SK-N-DZ (cell line): ENCODE results near the gene HBA2.
"Not testable (repeated sequence)": the region's sequence is repeated elsewhere in the genome, so short reads cannot be mapped to it uniquely, and the experiment has no call there.

ENCODE experiments used
- DNase-seq: peaks from one replicate; pipeline ENCODE4 v3.0.0-alpha.2; 2015; ENCODE audit warnings: low spot score

HBA2 gene

DNA sequence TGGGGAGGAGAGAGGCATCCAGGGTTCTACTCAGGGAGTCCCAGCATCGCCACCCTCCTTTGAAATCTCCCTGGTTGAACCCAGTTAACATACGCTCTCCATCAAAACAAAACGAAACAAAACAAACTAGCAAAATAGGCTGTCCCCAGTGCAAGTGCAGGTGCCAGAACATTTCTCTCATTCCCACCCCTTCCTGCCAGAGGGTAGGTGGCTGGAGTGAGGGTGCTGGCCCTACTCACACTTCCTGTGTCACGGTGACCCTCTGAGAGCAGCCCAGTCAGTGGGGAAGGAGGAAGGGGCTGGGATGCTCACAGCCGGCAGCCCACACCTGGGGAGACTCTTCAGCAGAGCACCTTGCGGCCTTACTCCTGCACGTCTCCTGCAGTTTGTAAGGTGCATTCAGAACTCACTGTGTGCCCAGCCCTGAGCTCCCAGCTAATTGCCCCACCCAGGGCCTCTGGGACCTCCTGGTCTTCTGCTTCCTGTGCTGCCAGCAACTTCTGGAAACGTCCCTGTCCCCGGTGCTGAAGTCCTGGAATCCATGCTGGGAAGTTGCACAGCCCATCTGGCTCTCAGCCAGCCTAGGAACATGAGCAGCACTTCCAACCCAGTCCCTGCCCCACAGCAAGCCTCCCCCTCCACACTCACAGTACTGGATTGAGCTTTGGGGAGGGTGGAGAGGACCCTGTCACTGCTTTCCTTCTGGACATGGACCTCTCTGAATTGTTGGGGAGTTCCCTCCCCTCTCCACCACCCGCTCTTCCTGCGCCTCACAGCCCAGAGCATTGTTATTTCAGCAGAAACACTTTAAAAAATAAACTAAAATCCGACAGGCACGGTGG, 1.5 kb downstream of the HBA2 start:
- not testable (repeated sequence) for DNase-seq

DNA sequence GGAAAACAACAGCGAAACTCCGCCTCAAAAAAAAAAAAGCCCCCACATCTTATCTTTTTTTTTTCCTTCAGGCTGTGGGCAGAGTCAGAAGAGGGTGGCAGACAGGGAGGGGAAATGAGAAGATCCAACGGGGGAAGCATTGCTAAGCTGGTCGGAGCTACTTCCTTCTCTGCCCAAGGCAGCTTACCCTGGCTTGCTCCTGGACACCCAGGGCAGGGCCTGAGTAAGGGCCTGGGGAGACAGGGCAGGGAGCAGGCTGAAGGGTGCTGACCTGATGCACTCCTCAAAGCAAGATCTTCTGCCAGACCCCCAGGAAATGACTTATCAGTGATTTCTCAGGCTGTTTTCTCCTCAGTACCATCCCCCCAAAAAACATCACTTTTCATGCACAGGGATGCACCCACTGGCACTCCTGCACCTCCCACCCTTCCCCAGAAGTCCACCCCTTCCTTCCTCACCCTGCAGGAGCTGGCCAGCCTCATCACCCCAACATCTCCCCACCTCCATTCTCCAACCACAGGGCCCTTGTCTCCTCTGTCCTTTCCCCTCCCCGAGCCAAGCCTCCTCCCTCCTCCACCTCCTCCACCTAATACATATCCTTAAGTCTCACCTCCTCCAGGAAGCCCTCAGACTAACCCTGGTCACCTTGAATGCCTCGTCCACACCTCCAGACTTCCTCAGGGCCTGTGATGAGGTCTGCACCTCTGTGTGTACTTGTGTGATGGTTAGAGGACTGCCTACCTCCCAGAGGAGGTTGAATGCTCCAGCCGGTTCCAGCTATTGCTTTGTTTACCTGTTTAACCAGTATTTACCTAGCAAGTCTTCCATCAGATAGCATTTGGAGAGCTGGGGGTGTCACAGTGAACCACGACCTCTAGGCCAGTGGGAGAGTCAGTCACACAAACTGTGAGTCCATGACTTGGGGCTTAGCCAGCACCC, 2.6 kb downstream of the HBA2 start:
- no peak for DNase-seq

DNA sequence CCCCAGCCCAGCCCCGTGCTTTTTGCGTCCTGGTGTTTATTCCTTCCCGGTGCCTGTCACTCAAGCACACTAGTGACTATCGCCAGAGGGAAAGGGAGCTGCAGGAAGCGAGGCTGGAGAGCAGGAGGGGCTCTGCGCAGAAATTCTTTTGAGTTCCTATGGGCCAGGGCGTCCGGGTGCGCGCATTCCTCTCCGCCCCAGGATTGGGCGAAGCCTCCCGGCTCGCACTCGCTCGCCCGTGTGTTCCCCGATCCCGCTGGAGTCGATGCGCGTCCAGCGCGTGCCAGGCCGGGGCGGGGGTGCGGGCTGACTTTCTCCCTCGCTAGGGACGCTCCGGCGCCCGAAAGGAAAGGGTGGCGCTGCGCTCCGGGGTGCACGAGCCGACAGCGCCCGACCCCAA, 3.3 kb downstream of the HBA2 start:
- DNase-seq = not testable (repeated sequence)

DNA sequence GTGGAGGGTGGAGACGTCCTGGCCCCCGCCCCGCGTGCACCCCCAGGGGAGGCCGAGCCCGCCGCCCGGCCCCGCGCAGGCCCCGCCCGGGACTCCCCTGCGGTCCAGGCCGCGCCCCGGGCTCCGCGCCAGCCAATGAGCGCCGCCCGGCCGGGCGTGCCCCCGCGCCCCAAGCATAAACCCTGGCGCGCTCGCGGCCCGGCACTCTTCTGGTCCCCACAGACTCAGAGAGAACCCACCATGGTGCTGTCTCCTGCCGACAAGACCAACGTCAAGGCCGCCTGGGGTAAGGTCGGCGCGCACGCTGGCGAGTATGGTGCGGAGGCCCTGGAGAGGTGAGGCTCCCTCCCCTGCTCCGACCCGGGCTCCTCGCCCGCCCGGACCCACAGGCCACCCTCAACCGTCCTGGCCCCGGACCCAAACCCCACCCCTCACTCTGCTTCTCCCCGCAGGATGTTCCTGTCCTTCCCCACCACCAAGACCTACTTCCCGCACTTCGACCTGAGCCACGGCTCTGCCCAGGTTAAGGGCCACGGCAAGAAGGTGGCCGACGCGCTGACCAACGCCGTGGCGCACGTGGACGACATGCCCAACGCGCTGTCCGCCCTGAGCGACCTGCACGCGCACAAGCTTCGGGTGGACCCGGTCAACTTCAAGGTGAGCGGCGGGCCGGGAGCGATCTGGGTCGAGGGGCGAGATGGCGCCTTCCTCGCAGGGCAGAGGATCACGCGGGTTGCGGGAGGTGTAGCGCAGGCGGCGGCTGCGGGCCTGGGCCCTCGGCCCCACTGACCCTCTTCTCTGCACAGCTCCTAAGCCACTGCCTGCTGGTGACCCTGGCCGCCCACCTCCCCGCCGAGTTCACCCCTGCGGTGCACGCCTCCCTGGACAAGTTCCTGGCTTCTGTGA, 4.1 kb downstream of the HBA2 start, which contains the start of gene HBA1:
Gene HBA1, plus strand, starts transcription at position 204 of the 906 bp plus-strand sequence. Its CDS starts 37 bp downstream, at position 241.
- DNase-seq = not testable (repeated sequence)

DNA sequence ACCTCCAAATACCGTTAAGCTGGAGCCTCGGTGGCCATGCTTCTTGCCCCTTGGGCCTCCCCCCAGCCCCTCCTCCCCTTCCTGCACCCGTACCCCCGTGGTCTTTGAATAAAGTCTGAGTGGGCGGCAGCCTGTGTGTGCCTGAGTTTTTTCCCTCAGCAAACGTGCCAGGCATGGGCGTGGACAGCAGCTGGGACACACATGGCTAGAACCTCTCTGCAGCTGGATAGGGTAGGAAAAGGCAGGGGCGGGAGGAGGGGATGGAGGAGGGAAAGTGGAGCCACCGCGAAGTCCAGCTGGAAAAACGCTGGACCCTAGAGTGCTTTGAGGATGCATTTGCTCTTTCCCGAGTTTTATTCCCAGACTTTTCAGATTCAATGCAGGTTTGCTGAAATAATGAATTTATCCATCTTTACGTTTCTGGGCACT, 4.7 kb downstream of the HBA2 start:
- DNase-seq = no peak

DNA sequence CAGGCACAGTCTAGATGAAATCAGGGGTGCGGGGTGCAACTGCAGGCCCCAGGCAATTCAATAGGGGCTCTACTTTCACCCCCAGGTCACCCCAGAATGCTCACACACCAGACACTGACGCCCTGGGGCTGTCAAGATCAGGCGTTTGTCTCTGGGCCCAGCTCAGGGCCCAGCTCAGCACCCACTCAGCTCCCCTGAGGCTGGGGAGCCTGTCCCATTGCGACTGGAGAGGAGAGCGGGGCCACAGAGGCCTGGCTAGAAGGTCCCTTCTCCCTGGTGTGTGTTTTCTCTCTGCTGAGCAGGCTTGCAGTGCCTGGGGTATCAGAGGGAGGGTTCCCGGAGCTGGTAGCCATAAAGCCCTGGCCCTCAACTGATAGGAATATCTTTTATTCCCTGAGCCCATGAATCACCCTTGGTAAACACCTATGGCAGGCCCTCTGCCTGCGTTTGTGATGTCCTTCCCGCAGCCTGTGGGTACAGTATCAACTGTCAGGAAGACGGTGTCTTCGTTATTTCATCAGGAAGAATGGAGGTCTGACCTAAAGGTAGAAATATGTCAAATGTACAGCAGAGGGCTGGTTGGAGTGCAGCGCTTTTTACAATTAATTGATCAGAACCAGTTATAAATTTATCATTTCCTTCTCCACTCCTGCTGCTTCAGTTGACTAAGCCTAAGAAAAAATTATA, 5.4 kb downstream of the HBA2 start:
- no peak for DNase-seq

DNA sequence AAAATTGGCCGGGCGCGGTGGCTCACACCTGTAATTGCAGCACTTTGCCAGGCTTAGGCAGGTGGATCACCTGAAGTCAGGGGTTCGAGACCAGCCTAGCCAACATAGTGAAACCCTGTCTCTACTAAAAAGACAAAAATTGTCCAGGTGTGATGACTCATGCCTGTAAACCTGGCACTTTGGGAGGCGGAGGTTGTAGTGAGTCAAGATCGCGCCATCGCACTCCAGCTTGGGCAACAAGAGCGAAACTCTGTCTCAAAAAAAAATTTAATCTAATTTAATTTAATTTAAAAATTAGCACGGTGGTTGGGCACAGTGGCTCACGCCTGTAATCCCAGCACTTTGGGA, 6.0 kb downstream of the HBA2 start:
- DNase-seq = no peak

DNA sequence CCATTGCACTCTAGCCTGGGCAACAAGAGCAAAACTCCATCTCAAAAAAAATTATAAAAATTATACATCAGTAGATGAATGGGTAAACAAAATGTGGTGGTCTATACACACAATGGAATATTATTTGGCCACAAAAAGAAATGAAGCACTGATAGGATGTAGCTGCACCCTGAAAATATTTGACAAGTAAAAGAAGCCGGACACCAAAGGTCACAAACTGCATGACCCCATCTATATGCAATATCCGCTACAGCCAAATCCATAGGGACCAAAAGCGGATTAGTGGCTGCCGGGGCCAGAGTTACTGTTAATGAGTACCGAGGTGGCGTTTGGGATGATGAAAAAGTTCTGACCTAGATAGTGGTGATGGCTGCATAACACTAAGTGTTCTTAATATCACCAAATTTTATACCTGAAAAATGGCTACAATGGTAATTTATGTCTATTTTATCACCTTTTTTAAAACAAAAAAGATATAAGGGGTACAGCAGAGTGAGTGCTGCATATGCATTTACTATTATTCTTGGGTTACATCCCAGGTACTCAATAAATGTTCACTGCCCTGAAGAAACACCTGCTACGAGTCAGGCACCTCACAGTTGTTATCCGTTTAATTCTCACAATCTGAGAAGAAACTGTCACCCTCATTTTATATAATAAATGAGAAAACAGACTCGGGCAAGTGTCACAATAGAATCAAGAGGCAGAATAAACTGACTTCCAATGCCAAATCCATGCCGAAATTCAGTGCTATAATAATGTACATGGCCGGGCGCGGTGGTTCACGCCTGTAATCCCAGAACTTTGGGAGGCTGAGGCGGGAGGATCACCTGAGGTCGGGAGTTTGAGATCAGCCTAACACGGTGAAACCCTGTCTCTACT, 6.8 kb downstream of the HBA2 start:
- no peak for DNase-seq

DNA sequence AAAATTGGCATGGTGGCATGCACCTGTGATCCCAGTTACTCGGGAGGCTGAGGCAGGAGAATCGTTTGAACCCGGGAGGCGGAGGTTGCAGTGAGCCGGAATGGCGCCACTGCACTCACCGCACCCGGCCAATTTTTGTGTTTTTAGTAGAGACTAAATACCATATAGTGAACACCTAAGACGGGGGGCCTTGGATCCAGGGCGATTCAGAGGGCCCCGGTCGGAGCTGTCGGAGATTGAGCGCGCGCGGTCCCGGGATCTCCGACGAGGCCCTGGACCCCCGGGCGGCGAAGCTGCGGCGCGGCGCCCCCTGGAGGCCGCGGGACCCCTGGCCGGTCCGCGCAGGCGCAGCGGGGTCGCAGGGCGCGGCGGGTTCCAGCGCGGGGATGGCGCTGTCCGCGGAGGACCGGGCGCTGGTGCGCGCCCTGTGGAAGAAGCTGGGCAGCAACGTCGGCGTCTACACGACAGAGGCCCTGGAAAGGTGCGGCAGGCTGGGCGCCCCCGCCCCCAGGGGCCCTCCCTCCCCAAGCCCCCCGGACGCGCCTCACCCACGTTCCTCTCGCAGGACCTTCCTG, 7.5 kb downstream of the HBA2 start, which contains the start of gene HBQ1:
Gene HBQ1, plus strand, starts transcription at position 359 of the 575 bp plus-strand sequence. Its CDS starts 28 bp downstream, at position 387.
- peak; percentile 57 for DNase-seq

DNA sequence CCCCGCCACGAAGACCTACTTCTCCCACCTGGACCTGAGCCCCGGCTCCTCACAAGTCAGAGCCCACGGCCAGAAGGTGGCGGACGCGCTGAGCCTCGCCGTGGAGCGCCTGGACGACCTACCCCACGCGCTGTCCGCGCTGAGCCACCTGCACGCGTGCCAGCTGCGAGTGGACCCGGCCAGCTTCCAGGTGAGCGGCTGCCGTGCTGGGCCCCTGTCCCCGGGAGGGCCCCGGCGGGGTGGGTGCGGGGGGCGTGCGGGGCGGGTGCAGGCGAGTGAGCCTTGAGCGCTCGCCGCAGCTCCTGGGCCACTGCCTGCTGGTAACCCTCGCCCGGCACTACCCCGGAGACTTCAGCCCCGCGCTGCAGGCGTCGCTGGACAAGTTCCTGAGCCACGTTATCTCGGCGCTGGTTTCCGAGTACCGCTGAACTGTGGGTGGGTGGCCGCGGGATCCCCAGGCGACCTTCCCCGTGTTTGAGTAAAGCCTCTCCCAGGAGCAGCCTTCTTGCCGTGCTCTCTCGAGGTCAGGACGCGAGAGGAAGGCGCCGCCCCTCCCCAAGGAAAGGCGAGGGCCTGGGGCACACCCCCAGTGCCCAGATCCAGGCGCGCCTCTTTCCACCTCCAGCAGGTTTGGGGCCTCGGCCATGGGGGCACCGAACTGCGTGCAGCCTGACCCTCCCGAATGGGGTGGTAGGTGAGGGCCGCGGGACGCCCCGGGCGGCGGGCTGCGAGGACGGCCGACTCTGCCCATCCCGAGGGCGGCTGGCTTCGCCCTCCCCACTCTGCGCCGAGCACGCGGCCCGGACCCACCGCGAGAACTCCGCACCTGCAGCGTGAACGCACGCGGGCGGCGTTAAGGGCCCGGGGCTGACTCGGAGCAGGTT, 8.2 kb downstream of the HBA2 start:
- DNase-seq = peak; percentile 86

DNA sequence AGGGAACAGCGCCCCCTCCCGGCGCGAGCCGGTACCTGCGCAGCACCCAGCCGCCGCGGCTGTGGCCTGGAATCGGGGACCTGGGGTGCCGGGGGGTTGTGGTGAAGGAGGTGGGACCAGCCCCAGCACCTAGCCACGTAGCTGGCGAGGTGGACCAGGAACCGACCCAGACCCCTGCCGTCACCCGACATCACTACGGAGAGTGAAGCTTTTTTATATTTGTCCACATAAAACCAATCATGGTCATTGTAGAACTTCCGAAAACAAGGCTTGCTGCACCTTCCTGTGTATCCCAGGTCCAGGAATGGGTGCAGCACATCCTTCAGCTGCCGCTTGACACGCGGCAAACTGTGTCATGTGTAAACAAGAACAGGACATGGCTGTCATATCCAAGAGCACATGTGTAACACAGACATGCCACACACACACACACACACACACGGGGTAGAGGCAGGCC, 8.9 kb downstream of the HBA2 start:
- DNase-seq = no peak

DNA sequence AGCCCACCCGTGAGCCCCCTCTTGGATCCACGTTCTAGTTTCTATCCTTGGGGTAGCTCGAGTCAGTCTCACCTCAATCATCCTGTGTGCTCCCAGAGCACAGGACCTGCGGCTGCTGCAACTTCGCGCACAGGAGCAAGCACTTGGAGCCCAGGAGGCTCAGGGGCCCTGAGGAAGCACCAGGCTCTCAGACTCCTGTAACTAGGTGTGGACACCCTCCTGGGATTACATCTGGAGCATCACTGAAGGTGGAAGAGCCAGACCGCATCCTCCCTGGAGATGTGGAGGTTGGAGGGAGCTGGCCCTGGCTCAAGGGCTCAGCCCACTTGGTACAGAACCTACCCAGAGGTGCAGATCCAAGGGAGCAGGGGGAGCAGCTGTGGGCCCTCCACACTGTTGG, 10.3 kb downstream of the HBA2 start:
- no peak for DNase-seq

DNA sequence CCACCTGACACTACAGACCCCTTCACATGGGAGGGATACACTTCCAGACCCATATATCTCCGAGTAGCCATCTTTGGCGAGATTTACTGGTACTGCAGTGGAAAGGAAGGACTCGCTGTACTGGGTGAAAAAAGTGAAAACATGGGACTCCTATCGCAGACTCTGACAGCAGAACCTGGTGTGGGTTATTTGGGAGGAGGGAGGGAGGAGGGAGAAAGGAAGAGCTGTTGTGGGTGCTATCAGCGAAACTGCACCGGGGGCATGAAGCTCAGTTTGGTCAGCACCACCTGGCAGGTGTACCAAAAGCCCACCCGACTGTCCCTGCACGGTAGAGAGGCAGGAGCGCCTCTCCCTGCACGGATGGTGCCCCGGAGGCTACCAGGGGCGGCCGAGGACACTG, 12.5 kb downstream of the HBA2 start:
- DNase-seq = no peak

DNA sequence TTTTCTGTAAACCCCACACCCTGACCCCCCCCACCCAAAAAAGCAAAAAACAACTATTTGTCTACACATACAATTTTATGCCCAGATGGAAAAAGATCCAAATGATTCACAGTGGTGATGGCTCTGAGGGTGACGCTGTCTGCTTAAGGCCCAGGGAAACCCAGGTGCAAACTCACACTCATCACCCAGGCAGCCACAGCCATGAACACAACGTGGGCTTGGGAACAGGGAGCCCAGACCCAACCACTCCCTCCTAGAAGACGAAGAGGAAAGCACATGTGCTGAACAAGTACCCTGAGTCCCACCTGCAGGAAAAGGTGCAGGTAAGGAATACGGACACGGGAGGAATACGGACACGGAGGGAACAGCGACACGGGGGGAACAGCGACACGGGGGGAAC, 13.0 kb downstream of the HBA2 start:
- no peak for DNase-seq

DNA sequence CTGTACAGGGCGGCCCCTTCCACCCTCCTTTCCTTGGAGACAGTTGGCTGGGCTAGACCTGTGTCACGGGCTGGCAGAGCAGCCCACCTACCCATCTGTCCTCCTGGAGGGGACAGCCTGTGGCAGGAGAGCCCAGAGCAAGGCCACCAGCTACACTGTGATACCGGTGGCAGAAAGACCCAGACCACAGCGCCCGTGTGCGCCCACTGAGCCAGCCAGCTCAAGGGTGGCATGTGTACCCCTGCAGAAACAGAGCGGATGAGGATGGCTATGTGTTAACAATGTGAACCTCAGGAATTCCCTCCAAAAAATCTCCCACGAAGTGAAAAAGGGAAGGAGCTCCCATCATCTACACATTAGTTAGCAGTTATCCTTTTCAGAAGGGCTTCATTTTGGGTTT, 14.7 kb downstream of the HBA2 start:
- DNase-seq = no peak

DNA sequence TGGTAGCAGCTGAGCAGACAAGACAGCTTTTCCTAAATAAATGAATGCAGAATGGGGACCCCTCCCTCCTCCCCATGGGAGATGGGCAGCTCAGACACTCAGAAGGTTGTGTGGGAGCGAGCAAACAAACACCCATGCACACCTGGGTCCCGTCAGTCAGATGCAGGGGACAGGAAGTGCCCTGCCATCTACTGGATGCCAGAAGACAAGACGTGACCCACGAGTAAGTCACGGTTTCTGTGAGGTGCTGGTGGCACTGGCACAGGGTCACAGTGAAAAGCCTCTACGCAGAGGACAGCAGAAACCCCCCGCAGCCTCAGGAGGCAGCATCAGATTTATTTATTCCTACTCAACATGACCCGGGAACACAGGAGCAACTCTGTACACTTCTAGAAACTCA, 16.0 kb downstream of the HBA2 start:
- no peak for DNase-seq

DNA sequence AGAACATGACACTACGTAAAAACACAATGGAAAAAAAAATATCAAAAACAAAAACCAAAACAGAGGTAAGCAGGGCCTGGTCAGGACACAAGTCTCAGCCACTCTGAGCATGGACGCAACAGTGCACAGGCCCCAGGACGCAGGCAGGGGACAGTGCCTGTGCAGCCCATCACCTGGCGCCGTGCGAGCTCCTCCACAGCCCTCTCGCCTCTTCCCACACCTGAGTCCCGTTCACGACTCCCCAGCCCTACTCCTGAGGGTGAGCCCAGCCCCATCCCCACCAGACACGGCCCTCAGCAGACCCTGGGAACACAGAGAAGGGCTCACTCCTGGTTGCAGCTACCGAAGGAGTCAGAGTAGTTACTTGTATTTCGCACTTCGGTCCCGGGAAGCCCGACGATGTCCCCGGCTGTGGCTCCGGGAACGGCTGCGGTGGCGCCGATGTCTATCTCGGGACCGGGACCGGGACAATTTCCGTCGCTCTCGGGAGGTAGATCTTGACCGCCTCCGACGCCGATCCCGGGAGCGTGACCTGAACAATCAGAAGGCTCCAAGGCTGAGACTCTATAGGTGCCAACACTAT, 17.0 kb downstream of the HBA2 start:
- no peak for DNase-seq

DNA sequence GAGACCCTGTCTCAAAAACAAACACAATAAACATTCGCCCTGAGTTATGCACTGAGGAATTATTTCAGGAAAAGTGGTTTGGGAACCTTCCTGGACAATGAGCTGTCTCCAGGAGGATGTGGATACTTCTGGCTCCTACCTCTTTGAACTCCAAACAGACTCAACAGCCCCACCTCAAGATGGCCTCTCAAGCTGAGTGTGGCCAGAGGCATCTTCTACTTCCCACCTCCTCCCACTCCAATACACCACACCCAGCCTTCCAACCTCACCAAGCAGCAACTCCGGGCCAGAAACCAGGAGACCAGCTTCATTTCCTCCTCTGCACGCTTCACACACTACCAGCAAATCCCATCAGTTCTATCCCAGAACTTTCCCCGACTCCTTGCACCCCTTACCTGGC, 19.2 kb downstream of the HBA2 start:
- DNase-seq = no peak
